ENCODE data around the gene ARHGAP15. TPM values are rescaled to one million over a fixed set of nuclear protein-coding genes. Genes with fewer than 3 reads are reported as not detected.

Gene ARHGAP15
- total RNA-seq, 3 donors from 2014 or later (not counting 1 experiment from before 2014, with no cell fraction given), result 148 to 168 (median 165) TPM

DNA sequence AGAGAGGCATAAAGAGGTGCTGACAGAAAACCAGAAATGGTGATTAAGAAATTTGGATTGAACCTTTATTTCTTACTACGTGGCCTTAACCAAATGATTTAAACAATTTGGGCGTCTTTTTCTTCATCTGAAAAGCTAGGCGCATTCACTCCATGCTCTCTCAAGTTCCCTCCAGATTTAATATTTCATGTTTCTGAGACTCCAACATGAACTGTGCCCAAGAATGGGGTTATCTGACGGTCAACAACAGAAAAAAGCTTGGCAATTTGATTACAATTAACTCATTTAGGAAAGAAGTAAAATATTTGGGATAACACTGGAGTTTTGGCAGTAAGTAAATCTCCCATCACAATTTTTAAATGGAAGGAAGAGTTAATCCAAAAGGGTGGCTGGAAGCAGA is 345.4 kb downstream of the ARHGAP15 start:
- Histone ChIP-seq H3K27me3 (ENCODE audit: control insufficient read depth, insufficient read depth, low read length) (no peaks in the 10 kb centered on the region), H3K9me3 (ENCODE audit: control insufficient read depth, insufficient read depth, low read length) (no peaks in the 10 kb centered on the region), H3K4me3 (ENCODE audit: low read length) (no peak overlapping the region), H3K27ac (ENCODE audit: low read length) (no peak overlapping the region), H3K36me3 (ENCODE audit: control insufficient read depth, insufficient read depth, low read length) (no peaks in the 10 kb centered on the region), H3K4me1 (ENCODE audit: control insufficient read depth, insufficient read depth, low read length) (no peaks in the 10 kb centered on the region)
- no peaks in the 10 kb centered on the region for H3K27me3 Mint-ChIP-seq (ENCODE audit: low read depth in 2 of 2)
- H3K4me3 Mint-ChIP-seq, result no peak overlapping the region
- intact Hi-C loops (cut with micrococcal nuclease), result no loop called here
- ATAC-seq (no peak), DNase-seq (no peak)
- peaks cover 37 to 38% of the 10 kb centered on the region in 2 donors for H3K4me1 Mint-ChIP-seq
- H3K27ac Mint-ChIP-seq, result no peak overlapping the region
- no peaks in the 10 kb centered on the region for H3K36me3 Mint-ChIP-seq
- WGBS (ENCODE audit: insufficient coverage), result 99% methylated on average over 4 of the region's 4 CpGs
- TF ChIP-seq, protein P1, sequence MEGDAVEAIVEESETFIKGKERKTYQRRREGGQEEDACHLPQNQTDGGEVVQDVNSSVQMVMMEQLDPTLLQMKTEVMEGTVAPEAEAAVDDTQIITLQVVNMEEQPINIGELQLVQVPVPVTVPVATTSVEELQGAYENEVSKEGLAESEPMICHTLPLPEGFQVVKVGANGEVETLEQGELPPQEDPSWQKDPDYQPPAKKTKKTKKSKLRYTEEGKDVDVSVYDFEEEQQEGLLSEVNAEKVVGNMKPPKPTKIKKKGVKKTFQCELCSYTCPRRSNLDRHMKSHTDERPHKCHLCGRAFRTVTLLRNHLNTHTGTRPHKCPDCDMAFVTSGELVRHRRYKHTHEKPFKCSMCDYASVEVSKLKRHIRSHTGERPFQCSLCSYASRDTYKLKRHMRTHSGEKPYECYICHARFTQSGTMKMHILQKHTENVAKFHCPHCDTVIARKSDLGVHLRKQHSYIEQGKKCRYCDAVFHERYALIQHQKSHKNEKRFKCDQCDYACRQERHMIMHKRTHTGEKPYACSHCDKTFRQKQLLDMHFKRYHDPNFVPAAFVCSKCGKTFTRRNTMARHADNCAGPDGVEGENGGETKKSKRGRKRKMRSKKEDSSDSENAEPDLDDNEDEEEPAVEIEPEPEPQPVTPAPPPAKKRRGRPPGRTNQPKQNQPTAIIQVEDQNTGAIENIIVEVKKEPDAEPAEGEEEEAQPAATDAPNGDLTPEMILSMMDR (IDR thresholded peaks at IDR 0.05), result no peak
- no peaks in the 10 kb centered on the region for H3K9me3 Mint-ChIP-seq

DNA sequence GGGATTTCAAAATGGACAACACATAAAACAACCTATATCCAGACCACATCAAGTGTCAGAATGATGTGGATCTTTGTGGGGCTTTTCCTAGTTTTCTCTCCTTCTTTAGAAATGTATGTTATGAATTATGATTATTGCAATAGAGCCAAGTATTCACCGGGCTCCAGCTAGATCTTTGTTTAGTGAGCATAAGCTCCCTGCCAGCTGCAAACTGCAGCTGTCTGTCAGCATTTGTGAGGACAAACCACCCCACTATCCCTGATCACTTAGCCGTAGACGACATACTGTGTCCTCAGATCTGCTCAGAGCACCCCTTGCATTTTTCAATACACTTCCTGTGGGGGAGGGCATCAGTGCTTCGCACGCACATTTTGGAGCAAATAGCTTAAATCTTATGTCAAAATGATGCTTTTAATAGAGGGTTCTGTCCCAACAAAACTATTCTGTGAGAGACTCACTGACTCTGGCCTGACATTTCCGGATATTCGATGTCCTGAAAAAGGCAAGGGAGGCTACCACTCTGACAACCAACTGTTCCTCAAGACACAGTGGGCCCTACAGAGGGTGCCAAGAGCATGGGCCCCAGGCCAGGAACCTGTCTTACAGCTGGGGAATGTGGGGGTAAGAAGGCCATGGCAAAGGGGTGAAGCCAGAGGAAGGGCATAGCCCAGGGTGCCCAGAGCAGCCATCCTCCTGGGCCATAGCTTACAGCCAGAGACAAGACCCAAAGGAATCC is 346.0 kb downstream of the ARHGAP15 start:
- intact Hi-C loops (cut with micrococcal nuclease), result no loop called here
- peaks cover 32 to 42% of the 10 kb centered on the region in 2 donors for H3K4me1 Mint-ChIP-seq
- 94% methylated on average over 7 of the region's 7 CpGs for WGBS (ENCODE audit: insufficient coverage)
- no peak overlapping the region for H3K4me3 ChIP-seq (ENCODE audit: low read length)
- H3K27ac Mint-ChIP-seq, result peak overlapping the region in 1 of 2 donors; percentile 29
- H3K27ac ChIP-seq (ENCODE audit: low read length), result no peak overlapping the region
- H3K36me3 ChIP-seq (ENCODE audit: control insufficient read depth, insufficient read depth, low read length), result no peaks in the 10 kb centered on the region
- no peaks in the 10 kb centered on the region for H3K4me1 ChIP-seq (ENCODE audit: control insufficient read depth, insufficient read depth, low read length)
- no peaks in the 10 kb centered on the region for H3K36me3 Mint-ChIP-seq
- H3K27me3 ChIP-seq (ENCODE audit: control insufficient read depth, insufficient read depth, low read length), result no peaks in the 10 kb centered on the region
- no peak overlapping the region for H3K4me3 Mint-ChIP-seq
- no peaks in the 10 kb centered on the region for H3K9me3 ChIP-seq (ENCODE audit: control insufficient read depth, insufficient read depth, low read length)
- TF ChIP-seq, protein P1 (IDR thresholded peaks at IDR 0.05), result no peak
- H3K9me3 Mint-ChIP-seq, result no peaks in the 10 kb centered on the region
- H3K27me3 Mint-ChIP-seq (ENCODE audit: low read depth in 2 of 2), result no peaks in the 10 kb centered on the region
- no peak for ATAC-seq
- DNase-seq, result no peak

DNA sequence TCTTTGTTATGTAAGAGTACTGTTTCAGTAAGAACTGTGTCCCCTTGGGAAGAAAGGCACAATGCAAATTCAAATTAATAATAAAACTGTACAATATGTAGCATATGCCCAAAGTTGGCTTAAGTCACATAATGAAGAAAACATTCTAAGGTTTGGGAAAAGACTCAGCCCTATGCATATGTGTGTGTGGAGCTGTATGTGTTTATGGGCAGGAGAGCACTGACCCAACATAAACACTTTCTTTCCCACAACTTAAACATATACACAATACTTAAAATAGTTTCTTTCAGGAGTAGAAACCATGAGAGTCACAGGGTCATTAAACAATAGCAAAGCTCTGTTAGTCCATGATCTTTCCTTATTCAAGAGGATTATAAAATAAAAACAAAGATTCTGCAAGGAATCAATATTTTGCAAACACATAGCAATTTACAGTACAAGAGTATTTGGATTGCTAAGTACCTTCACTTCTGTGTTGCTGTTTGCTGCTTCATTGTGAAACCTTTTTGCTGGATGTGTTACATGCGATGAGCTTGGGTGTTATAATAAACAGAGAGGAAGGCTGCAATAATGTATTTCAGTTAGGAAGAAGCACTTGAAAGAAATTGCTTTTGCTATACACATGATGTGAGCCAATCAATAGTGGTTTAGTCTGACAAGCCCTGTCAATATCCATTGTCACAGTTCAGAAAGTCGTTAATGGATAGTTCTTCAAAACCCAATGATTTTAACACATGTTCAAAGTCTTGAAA is 347.3 kb downstream of the ARHGAP15 start:
- Mint-ChIP-seq H3K4me3 (no peak overlapping the region), H3K36me3 (no peaks in the 10 kb centered on the region), H3K9me3 (no peaks in the 10 kb centered on the region), H3K27me3 (ENCODE audit: low read depth in 2 of 2) (no peaks in the 10 kb centered on the region), H3K4me1 (peaks cover 45% of the 10 kb centered on the region in 2 donors), H3K27ac (no peak overlapping the region)
- no peak for DNase-seq
- H3K27ac ChIP-seq (ENCODE audit: low read length), result no peak overlapping the region
- ATAC-seq, result no peak
- no peaks in the 10 kb centered on the region for H3K9me3 ChIP-seq (ENCODE audit: control insufficient read depth, insufficient read depth, low read length)
- H3K27me3 ChIP-seq (ENCODE audit: control insufficient read depth, insufficient read depth, low read length), result no peaks in the 10 kb centered on the region
- H3K36me3 ChIP-seq (ENCODE audit: control insufficient read depth, insufficient read depth, low read length), result no peaks in the 10 kb centered on the region
- intact Hi-C loops (cut with micrococcal nuclease), result no loop called here
- H3K4me3 ChIP-seq (ENCODE audit: low read length), result no peak overlapping the region
- TF ChIP-seq, protein P1 (IDR thresholded peaks at IDR 0.05), result no peak
- no peaks in the 10 kb centered on the region for H3K4me1 ChIP-seq (ENCODE audit: control insufficient read depth, insufficient read depth, low read length)
- WGBS (ENCODE audit: insufficient coverage), result 87% methylated on average over 2 of the region's 2 CpGs

Measured in natural killer cell (primary cell).